ENCODE results near the gene VPS4A. TPM values are rescaled to one million over a fixed set of nuclear protein-coding genes. Genes with fewer than 3 reads are reported as not detected.

The VPS4A gene
- total RNA-seq, 1 donor from 2014 or later = 27.4 TPM

DNA sequence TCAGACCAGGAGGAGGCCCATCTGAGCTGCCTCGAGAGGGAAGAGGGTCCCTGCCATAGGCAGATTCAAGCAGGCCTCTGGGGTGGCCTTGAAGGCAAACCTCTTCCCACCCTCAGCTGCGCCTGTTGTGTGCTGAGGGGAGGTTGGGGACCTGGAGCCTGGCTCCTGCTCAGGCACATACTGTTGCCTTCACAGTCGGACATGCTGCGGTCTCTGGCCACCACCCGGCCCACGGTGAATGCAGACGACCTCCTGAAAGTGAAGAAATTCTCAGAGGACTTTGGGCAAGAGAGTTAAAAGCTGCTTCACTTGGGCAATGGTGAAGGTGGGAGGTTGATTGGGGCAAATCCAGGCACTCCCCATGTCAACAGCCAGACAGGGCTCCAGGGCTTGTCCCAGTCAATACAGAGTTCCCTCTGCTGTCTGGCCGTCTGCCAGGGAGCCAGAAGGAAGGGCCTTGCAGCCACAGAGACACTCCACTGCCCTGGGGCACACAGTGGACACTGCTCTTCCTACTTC lies 12.9 kb downstream of the VPS4A start:
- TF ChIP-seq, protein P1, sequence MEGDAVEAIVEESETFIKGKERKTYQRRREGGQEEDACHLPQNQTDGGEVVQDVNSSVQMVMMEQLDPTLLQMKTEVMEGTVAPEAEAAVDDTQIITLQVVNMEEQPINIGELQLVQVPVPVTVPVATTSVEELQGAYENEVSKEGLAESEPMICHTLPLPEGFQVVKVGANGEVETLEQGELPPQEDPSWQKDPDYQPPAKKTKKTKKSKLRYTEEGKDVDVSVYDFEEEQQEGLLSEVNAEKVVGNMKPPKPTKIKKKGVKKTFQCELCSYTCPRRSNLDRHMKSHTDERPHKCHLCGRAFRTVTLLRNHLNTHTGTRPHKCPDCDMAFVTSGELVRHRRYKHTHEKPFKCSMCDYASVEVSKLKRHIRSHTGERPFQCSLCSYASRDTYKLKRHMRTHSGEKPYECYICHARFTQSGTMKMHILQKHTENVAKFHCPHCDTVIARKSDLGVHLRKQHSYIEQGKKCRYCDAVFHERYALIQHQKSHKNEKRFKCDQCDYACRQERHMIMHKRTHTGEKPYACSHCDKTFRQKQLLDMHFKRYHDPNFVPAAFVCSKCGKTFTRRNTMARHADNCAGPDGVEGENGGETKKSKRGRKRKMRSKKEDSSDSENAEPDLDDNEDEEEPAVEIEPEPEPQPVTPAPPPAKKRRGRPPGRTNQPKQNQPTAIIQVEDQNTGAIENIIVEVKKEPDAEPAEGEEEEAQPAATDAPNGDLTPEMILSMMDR (IDR thresholded peaks at IDR 0.05; ENCODE audit: borderline replicate concordance) = no peak
- Histone ChIP-seq H3K9me3 (replicated peaks) (no peaks in the 10 kb centered on the region), H3K36me3 (peaks cover 87% of the 10 kb centered on the region), H3K4me1 (peaks cover 48% of the 10 kb centered on the region), H3K27me3 (ENCODE audit: low read depth) (no peaks in the 10 kb centered on the region), H3K27ac (replicated peaks) (no peak overlapping the region), H3K4me3 (no peak overlapping the region)
- intact Hi-C loops (cut with micrococcal nuclease) = no loop called here
- peak; percentile 62 for DNase-seq

- Histone ChIP-seq H3K4me1 (peaks cover 54% of the 10 kb centered on the region), H3K9me3 (replicated peaks) (no peaks in the 10 kb centered on the region), H3K27me3 (ENCODE audit: low read depth) (no peaks in the 10 kb centered on the region), H3K36me3 (peaks cover 80% of the 10 kb centered on the region), H3K4me3 (no peak overlapping the region), H3K27ac (replicated peaks) (no peak overlapping the region)
- intact Hi-C loops (cut with micrococcal nuclease) = no loop called here
- TF ChIP-seq, protein P1 (IDR thresholded peaks at IDR 0.05; ENCODE audit: borderline replicate concordance) = no peak
- no peak for DNase-seq
Measured at GRCh38 chr16:69324585-69325253, 13.6 kb downstream of the VPS4A start.

DNA sequence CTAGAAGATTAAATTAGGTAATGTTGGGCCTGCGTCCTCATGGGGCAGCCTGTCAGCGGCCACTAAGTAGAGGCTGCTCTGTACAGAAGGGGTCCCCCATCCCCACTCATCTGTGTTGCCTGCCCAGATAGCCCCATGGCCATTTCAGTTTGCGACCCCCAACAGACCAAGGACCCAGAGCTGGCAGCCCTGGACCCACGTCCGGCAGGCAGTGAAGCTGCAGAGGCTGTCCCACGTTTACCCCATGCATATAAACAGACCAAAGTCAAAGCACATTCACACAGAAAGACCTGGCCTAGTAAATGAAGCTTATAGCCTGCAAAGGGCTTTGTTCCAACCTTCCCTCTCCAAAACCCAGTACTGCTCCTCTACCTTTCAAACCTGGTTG lies 14.6 kb downstream of the VPS4A start:
- intact Hi-C loops (cut with micrococcal nuclease) = no loop called here
- Histone ChIP-seq H3K36me3 (peaks cover 69% of the 10 kb centered on the region), H3K9me3 (replicated peaks) (no peaks in the 10 kb centered on the region), H3K4me3 (no peak overlapping the region), H3K27ac (replicated peaks) (peak overlapping the region; percentile 16), H3K4me1 (peaks cover 64% of the 10 kb centered on the region), H3K27me3 (ENCODE audit: low read depth) (no peaks in the 10 kb centered on the region)
- no peak for DNase-seq
- TF ChIP-seq, protein P1 (IDR thresholded peaks at IDR 0.05; ENCODE audit: borderline replicate concordance) = no peak

DNA sequence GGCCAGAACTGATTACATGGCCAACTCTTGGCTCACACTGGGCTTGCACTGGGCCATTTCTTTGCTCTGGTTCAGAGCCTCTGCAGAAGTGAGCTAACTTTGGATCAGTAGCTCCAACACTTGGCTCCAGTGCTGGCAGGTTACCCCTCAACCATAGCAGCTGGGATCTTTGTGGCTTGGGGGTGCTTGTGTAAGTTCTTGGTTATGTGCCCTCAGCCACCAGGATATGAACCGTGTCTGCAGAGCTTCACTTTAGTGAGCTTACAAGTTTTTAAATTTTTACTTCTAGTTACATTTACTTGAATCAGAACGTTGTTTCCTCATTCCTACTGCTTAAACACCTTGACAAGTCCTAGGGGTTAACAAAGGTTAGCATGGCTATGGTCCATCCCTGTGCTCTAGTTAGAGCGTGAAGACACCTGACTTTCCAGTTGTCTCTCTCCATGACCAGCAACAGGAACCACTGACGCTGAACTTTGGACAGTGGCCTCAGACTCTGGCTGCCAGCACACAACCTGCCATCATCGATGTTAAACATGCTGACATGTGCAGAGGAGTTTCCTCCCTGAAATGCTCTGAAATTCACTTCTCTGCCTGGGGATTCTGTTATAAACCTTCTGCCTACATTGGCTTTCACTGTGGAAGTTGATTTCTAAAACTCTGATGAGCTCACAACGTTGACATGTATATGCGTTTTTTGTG lies 15.2 kb downstream of the VPS4A start:
- Histone ChIP-seq H3K4me3 (no peak overlapping the region), H3K27me3 (ENCODE audit: low read depth) (no peaks in the 10 kb centered on the region), H3K9me3 (replicated peaks) (no peaks in the 10 kb centered on the region), H3K27ac (replicated peaks) (peak overlapping the region; percentile 16), H3K36me3 (peaks cover 64% of the 10 kb centered on the region), H3K4me1 (peaks cover 69% of the 10 kb centered on the region)
- intact Hi-C loops (cut with micrococcal nuclease) = no loop called here
- TF ChIP-seq, protein P1 (IDR thresholded peaks at IDR 0.05; ENCODE audit: borderline replicate concordance) = no peak
- no peak for DNase-seq

- TF ChIP-seq, protein P1 (IDR thresholded peaks at IDR 0.05; ENCODE audit: borderline replicate concordance) = no peak
- no peak for DNase-seq
- H3K9me3 ChIP-seq (replicated peaks) = no peaks in the 10 kb centered on the region
- peaks cover 63% of the 10 kb centered on the region for H3K36me3 ChIP-seq
- intact Hi-C loops (cut with micrococcal nuclease) = no loop called here
- no peaks in the 10 kb centered on the region for H3K27me3 ChIP-seq (ENCODE audit: low read depth)
- no peak overlapping the region for H3K27ac ChIP-seq (replicated peaks)
- peaks cover 76% of the 10 kb centered on the region for H3K4me1 ChIP-seq
- H3K4me3 ChIP-seq = no peak overlapping the region
Measured at GRCh38 chr16:69327585-69328310, 16.6 kb downstream of the VPS4A start.

Measured in left ventricle myocardium inferior (tissue), 1 donor.